HepG2 (cell line): ENCODE results near the gene ARSJ. TPM values are rescaled to one million over a fixed set of nuclear protein-coding genes. Genes with fewer than 3 reads are reported as not detected.
"Not testable (repeated sequence)": the region's sequence is repeated elsewhere in the genome, so short reads cannot be mapped to it uniquely, and the experiment has no call there.

Experiments
- ATAC-seq: fragments of 200-7000 bp; cut with Tn5 transposase; 3 replicates; pipeline ENCODE4 v1.9.1; 2020; ENCODE audit warnings: mild to moderate bottlenecking, moderate library complexity
- BruUV-seq: library from RNA; stranded (reverse); fragments of 400-500 nt; replicated peaks from 2 replicates; lab custom pipeline; 2021; lab: Mats Ljungman, UMichigan
- CTCF ChIA-PET: fragments of 300-600 bp; formaldehyde crosslinking; extraction: SDS; loops from one replicate; lab custom pipeline; 2021; ENCODE audit warnings: low total read pairs, inconsistent platforms, low intra/inter-chr PET ratio; lab: Yijun Ruan, JAX
- POLR2A ChIA-PET: fragments of 350-600 bp; sonication (Branson Sonifier 250); formaldehyde crosslinking; loops from one replicate; lab custom pipeline; 2020; ENCODE audit warnings: antibody characterized with exemption, inconsistent platforms; lab: Yijun Ruan, JAX
- DNase-seq: peaks from one replicate; pipeline ENCODE4 v3.0.0-alpha.2; 2015; ENCODE audit warnings: low spot score
- FAIRE-seq: peaks from 3 replicates; lab custom pipeline; 2011; peaks lifted over from hg19 to GRCh38; lab: Jason Lieb, UNC
- H2AFZ ChIP-seq: one replicate; pipeline ENCODE4 v1.6.1; 2011; ENCODE audit warnings: low read length, inconsistent platforms
- H3K27ac ChIP-seq: fragments of 300-600 bp; 3 replicates; pipeline ENCODE4 v1.8.0; 2011; ENCODE audit warnings: mixed run types, mild to moderate bottlenecking, mixed read lengths, low read length, inconsistent platforms; ENCODE audit not compliant: insufficient read depth; ENCODE audit errors: extremely low read length
- H3K27me3 ChIP-seq, 2 experiments: fragments of 200-600 bp in 1 of 2; 2 replicates in 1 of 2; 3 replicates in 1 of 2; pipeline versions ENCODE4 v1.6.0 to v1.8.0; 2011; ENCODE audit warnings: low read length in 2 of 2, mild to moderate bottlenecking in 2 of 2, moderate library complexity in 2 of 2, inconsistent platforms in 1 of 2; ENCODE audit not compliant: insufficient read depth in 2 of 2, control insufficient read depth in 1 of 2
- H3K36me3 ChIP-seq, 2 experiments: fragments of 200-600 bp in 1 of 2; replicated peaks in 1 of 2; 2 replicates in 1 of 2; 3 replicates in 1 of 2; pipeline versions ENCODE4 v1.5.1 to v1.8.0; 2011; ENCODE audit warnings: low read length in 2 of 2, inconsistent platforms in 1 of 2; ENCODE audit not compliant: insufficient read depth in 2 of 2, control insufficient read depth in 1 of 2
- H3K4me1 ChIP-seq: 2 replicates; pipeline ENCODE4 v1.5.1; 2012; ENCODE audit warnings: low read length, inconsistent platforms; ENCODE audit not compliant: insufficient read depth
- H3K4me2 ChIP-seq: 2 replicates; pipeline ENCODE4 v1.6.0; 2011; ENCODE audit warnings: low read depth, low read length, inconsistent platforms
- H3K4me3 ChIP-seq, 3 experiments: fragments of 200-600 bp in 1 of 3; sonication (generic), shearing (Covaris generic) in 1 of 3; replicated peaks in 1 of 3; 2 replicates each; pipeline ENCODE4 v1.5.1; 2011 to 2016; ENCODE audit warnings: low read length in 3 of 3, inconsistent platforms in 2 of 3, low read depth in 2 of 3, mild to moderate bottlenecking in 2 of 3, control low read depth in 1 of 3, mixed read lengths in 1 of 3; ENCODE audit not compliant: insufficient read depth in 1 of 3
- H3K79me2 ChIP-seq: one replicate; pipeline ENCODE4 v1.6.1; 2011; ENCODE audit warnings: low read length, inconsistent platforms; ENCODE audit not compliant: insufficient read depth
- H3K9ac ChIP-seq: 2 replicates; pipeline ENCODE4 v1.6.0; 2011; ENCODE audit warnings: mild to moderate bottlenecking, low read depth, low read length, inconsistent platforms; ENCODE audit not compliant: insufficient read depth
- H3K9me3 ChIP-seq: 2 replicates; pipeline ENCODE4 v1.5.1; 2012; ENCODE audit warnings: mild to moderate bottlenecking, low read length
- H4K20me1 ChIP-seq: 2 replicates; pipeline ENCODE4 v1.6.0; 2011; ENCODE audit warnings: inconsistent platforms, mild to moderate bottlenecking, low read length, moderate library complexity; ENCODE audit not compliant: insufficient read depth
- ARNT2 ChIP-seq: sonication (generic); formaldehyde crosslinking; IDR thresholded peaks from 2 replicates; pipeline ENCODE4 v1.8.0; 2022; ENCODE audit warnings: mild to moderate bottlenecking, low read depth, missing genetic modification reagents, moderate library complexity
- GATAD1 ChIP-seq: IDR thresholded peaks from 2 replicates; pipeline ENCODE4 v1.6.1; 2016; ENCODE audit warnings: missing genetic modification reagents, missing compliant biosample characterization
- KLF13 ChIP-seq: sonication (generic); formaldehyde crosslinking; IDR thresholded peaks from 2 replicates; pipeline ENCODE4 v1.4.0; 2020; ENCODE audit warnings: mild to moderate bottlenecking, missing genetic modification reagents
- NR3C1 ChIP-seq: sonication (generic); formaldehyde crosslinking; IDR thresholded peaks from 2 replicates; pipeline ENCODE4 v1.4.0; 2020; ENCODE audit warnings: missing genetic modification reagents
- WGBS: methylation state at CpG from one replicate; pipeline ENCODE4 v1.1.6; 2017; ENCODE audit warnings: low lambda C conversion rate; 5-methylcytosine and 5-hydroxymethylcytosine counted together
- in situ Hi-C: cut with HindIII; loops from 2 replicates; pipeline ENCODE4 v1.10.0; 2017; ENCODE audit warnings: low pct_unique_long_range_greater_than_20kb; ENCODE audit not compliant: extremely low pct_ligation_motif_present
- intact Hi-C: fragments of 100-400 bp; cut with micrococcal nuclease; formaldehyde crosslinking; loops from one replicate; pipeline ENCODE4 v1.10.0; 2022; ENCODE audit not compliant: unreplicated experiment
- polyA plus RNA-seq, 8 experiments: library from polyadenylated mRNA; depleted of rRNA in 3 of 8; stranded (reverse) in 7 of 8; unstranded in 1 of 8; fragments of >200 nt; fragmentation: Illumina TruSeq in 4 of 8; extraction: Trizol in 4 of 8; gene quantifications; 2 replicates each; pipeline versions ENCODE4 v1.2.1 to v1.2.3, GENCODE V29; 2011 to 2016; ENCODE audit warnings: low read depth in 4 of 8, missing spikeins in 1 of 8, mixed read lengths in 1 of 8; ENCODE audit not compliant: insufficient read depth in 1 of 8
- total RNA-seq, 5 experiments: library from RNA; depleted of rRNA; stranded (reverse); fragments of >200 nt; fragmentation: Illumina TruSeq; extraction: Trizol; gene quantifications; 2 replicates each; pipeline ENCODE4 v1.2.3, GENCODE V29; 2016; ENCODE audit warnings: low read depth in 1 of 5
- TF ChIP-seq, protein P1 (sequence below): sonication (generic); formaldehyde crosslinking; IDR thresholded peaks from 2 replicates; pipeline ENCODE4 v1.4.0; 2020; ENCODE audit warnings: mild to moderate bottlenecking, missing genetic modification reagents
- TF ChIP-seq, protein P2 (sequence below): sonication (generic); formaldehyde crosslinking; conservative IDR thresholded peaks from 2 replicates; pipeline ENCODE4 v1.4.0; 2020; ENCODE audit warnings: missing genetic modification reagents

Gene ARSJ
- total and polyA plus RNA-seq, 2 of the 13 experiments (the other 11 are each of a cell fraction or from before 2014, with no cell fraction given), result not detected

DNA sequence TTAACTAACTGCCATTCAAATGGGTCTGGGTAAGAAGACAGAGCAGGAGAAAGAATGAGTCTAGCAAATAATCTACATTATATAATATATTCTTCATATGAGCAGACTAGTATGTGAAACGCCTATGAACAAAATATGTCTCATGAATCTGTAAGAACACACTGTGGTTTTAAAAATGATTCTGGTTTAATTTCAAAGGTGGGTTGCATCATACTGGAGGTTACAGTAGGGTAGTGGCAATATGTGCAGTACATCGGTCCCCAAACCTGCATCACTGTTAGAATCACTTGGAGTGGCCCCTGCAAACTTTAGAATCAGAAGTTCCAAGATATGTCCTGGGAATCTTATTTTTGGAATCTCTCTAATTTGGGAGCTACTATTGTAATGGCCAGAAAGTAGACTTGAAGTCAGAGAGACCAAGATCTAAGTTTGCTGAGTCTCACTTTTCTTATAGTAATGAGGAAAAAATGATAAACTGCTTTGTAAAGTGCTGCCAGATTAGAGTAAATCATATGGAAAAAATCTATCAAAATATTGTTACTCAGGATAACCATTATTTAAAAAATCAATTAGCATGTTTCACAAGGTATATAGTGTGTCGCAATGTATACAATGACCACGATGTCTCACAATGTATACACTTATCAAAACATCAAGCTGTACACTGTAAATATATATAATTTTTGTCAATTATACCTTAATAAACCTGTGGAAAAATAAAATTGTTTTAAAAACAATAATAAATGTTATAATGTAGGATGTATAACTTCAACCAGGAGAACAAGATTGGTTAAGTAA lies 37.9 kb upstream of the ARSJ start (continued):
- TF ChIP-seq, protein P1, sequence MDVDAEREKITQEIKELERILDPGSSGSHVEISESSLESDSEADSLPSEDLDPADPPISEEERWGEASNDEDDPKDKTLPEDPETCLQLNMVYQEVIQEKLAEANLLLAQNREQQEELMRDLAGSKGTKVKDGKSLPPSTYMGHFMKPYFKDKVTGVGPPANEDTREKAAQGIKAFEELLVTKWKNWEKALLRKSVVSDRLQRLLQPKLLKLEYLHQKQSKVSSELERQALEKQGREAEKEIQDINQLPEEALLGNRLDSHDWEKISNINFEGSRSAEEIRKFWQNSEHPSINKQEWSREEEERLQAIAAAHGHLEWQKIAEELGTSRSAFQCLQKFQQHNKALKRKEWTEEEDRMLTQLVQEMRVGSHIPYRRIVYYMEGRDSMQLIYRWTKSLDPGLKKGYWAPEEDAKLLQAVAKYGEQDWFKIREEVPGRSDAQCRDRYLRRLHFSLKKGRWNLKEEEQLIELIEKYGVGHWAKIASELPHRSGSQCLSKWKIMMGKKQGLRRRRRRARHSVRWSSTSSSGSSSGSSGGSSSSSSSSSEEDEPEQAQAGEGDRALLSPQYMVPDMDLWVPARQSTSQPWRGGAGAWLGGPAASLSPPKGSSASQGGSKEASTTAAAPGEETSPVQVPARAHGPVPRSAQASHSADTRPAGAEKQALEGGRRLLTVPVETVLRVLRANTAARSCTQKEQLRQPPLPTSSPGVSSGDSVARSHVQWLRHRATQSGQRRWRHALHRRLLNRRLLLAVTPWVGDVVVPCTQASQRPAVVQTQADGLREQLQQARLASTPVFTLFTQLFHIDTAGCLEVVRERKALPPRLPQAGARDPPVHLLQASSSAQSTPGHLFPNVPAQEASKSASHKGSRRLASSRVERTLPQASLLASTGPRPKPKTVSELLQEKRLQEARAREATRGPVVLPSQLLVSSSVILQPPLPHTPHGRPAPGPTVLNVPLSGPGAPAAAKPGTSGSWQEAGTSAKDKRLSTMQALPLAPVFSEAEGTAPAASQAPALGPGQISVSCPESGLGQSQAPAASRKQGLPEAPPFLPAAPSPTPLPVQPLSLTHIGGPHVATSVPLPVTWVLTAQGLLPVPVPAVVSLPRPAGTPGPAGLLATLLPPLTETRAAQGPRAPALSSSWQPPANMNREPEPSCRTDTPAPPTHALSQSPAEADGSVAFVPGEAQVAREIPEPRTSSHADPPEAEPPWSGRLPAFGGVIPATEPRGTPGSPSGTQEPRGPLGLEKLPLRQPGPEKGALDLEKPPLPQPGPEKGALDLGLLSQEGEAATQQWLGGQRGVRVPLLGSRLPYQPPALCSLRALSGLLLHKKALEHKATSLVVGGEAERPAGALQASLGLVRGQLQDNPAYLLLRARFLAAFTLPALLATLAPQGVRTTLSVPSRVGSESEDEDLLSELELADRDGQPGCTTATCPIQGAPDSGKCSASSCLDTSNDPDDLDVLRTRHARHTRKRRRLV (CRISPR knock-in tag), result no peak
- no peak for TF ChIP-seq NR3C1 (CRISPR knock-in tag)

DNA sequence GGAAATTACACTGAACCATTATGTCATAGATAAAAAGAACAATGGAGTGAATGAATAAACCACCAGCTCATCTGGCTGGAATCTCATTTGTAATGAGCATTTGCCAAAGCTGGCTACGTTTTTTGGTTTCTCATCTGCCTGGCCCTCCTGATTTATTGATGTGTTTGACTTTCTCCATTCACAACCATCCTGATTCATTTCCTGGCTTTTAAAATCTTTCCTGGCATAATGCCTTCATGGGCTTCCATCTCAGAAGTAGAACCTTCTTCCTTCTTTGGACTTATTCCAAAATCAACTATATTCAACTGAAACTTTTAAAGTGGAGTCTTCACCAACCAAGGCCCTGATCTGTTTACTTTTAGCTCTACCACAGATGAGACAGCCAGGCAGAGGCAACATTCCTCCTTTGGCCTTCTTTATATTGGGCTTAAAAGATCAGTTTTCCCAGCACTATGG lies 36.0 kb upstream of the ARSJ start:
- Histone ChIP-seq H3K4me1 (no peaks in the 10 kb centered on the region), H3K4me3 (no peak overlapping the region), H2AFZ (no peak overlapping the region), H3K4me2 (no peak overlapping the region), H4K20me1 (no peaks in the 10 kb centered on the region), H3K27me3 (no peaks in the 10 kb centered on the region), H3K9me3 (no peaks in the 10 kb centered on the region), H3K9ac (no peak overlapping the region), H3K36me3 (no peaks in the 10 kb centered on the region), H3K79me2 (no peaks in the 10 kb centered on the region), H3K27ac (no peak overlapping the region)
- TF ChIP-seq KLF13 (CRISPR knock-in tag) (no peak), ARNT2 (no peak), GATAD1 (CRISPR knock-in tag) (no peak)
- TF ChIP-seq, protein P2, sequence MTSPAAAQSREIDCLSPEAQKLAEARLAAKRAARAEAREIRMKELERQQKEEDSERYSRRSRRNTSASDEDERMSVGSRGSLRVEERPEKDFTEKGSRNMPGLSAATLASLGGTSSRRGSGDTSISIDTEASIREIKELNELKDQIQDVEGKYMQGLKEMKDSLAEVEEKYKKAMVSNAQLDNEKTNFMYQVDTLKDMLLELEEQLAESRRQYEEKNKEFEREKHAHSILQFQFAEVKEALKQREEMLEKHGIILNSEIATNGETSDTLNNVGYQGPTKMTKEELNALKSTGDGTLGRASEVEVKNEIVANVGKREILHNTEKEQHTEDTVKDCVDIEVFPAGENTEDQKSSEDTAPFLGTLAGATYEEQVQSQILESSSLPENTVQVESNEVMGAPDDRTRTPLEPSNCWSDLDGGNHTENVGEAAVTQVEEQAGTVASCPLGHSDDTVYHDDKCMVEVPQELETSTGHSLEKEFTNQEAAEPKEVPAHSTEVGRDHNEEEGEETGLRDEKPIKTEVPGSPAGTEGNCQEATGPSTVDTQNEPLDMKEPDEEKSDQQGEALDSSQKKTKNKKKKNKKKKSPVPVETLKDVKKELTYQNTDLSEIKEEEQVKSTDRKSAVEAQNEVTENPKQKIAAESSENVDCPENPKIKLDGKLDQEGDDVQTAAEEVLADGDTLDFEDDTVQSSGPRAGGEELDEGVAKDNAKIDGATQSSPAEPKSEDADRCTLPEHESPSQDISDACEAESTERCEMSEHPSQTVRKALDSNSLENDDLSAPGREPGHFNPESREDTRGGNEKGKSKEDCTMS (CRISPR knock-in tag), result no peak
- no TSS peak for BruUV-seq
- CTCF ChIA-PET, result no interaction called here
- POLR2A ChIA-PET, result no interaction called here
- in situ Hi-C loops, result no loop called here
- FAIRE-seq (no peak), DNase-seq (no peak), ATAC-seq (no peak)
- WGBS, result 10% methylated on average over 1 of the region's 1 CpG
- intact Hi-C loops, result no loop called here

DNA sequence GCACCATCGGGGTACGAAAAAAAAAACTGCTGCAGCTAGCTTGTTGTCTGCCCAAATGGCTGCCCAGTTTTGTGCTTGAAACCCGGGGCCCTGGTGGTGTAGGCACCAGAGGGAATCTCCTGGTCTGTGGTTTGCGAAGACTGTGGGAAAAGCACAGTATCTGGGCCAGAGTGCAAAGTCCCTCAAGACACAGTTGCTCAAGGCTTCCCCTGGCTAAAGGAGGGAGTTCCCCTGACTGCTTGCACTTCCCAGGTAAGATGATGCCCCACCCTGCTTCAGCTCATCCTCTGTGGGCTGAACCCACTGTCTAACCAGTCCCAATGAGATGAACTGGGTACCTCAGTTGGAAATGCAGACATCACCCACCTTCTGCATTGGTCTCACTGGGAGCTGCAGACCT lies 33.8 kb upstream of the ARSJ start:
- H3K9me3 ChIP-seq, H3K36me3 ChIP-seq, H3K4me3 ChIP-seq, CTCF ChIA-PET, intact Hi-C loops, H3K4me2 ChIP-seq, FAIRE-seq, DNase-seq, H2AFZ ChIP-seq, H3K9ac ChIP-seq, BruUV-seq, H4K20me1 ChIP-seq, H3K4me1 ChIP-seq, H3K27ac ChIP-seq, H3K27me3 ChIP-seq, POLR2A ChIA-PET, in situ Hi-C loops, ATAC-seq, H3K79me2 ChIP-seq: not testable (repeated sequence)
- no CpG with 5 or more reads among the region's 4 CpGs for WGBS
